ENCODE results near the gene CST6.
"Not testable (repeated sequence)": the region's sequence is repeated elsewhere in the genome, so short reads cannot be mapped to it uniquely, and the experiment has no call there.

The CST6 gene

GRCh38 chr11:66016793-66017177, 5.0 kb downstream of the CST6 start:
- no peak for DNase-seq
- Mint-ChIP-seq H3K27ac (no peak overlapping the region), H3K36me3 (ENCODE audit: low read depth) (no peaks in the 10 kb centered on the region), H3K4me1 (peaks cover 17% of the 10 kb centered on the region), H3K27me3 (peaks cover 8% of the 10 kb centered on the region), H3K9me3 (no peaks in the 10 kb centered on the region), H3K4me3 (no peak overlapping the region)
- no peak for ATAC-seq

GRCh38 chr11:66017321-66017720, 5.5 kb downstream of the CST6 start:
- H3K36me3 Mint-ChIP-seq (ENCODE audit: low read depth) = no peaks in the 10 kb centered on the region
- ATAC-seq (no peak), DNase-seq (no peak)
- no peak overlapping the region for H3K4me3 Mint-ChIP-seq
- no peak overlapping the region for H3K27ac Mint-ChIP-seq
- H3K4me1 Mint-ChIP-seq = peaks cover 21% of the 10 kb centered on the region
- no peaks in the 10 kb centered on the region for H3K9me3 Mint-ChIP-seq
- H3K27me3 Mint-ChIP-seq = peaks cover 8% of the 10 kb centered on the region

- H3K27ac Mint-ChIP-seq = no peak overlapping the region
- ATAC-seq (no peak), DNase-seq (no peak)
- no peak overlapping the region for H3K4me3 Mint-ChIP-seq
- H3K9me3 Mint-ChIP-seq = no peaks in the 10 kb centered on the region
- peaks cover 7% of the 10 kb centered on the region for H3K27me3 Mint-ChIP-seq
- no peaks in the 10 kb centered on the region for H3K36me3 Mint-ChIP-seq (ENCODE audit: low read depth)
- peaks cover 21% of the 10 kb centered on the region for H3K4me1 Mint-ChIP-seq
These were observed 8.4 kb downstream of the CST6 start for GRCh38 chr11:66020212-66020611.

- Mint-ChIP-seq H3K9me3 (no peaks in the 10 kb centered on the region), H3K4me1 (peaks cover 21% of the 10 kb centered on the region), H3K4me3 (no peak overlapping the region), H3K36me3 (ENCODE audit: low read depth) (no peaks in the 10 kb centered on the region), H3K27me3 (peaks cover 7% of the 10 kb centered on the region), H3K27ac (no peak overlapping the region)
- peak; percentile 30 for ATAC-seq
- peak; percentile 29 for DNase-seq
These were observed 9.0 kb downstream of the CST6 start for GRCh38 chr11:66020618-66021357.

GRCh38 chr11:66022401-66023185, 10.8 kb downstream of the CST6 start:
- Mint-ChIP-seq H3K27ac (no peak overlapping the region), H3K4me3 (no peak overlapping the region)
- ATAC-seq = peak; percentile 84

GRCh38 chr11:66023186-66023440, 11.3 kb downstream of the CST6 start:
- not testable (repeated sequence) for H3K36me3 Mint-ChIP-seq (ENCODE audit: low read depth); H3K27me3 Mint-ChIP-seq; H3K27ac Mint-ChIP-seq; ATAC-seq; H3K4me3 Mint-ChIP-seq; DNase-seq; H3K9me3 Mint-ChIP-seq
- H3K4me1 Mint-ChIP-seq = peaks cover 14% of the 10 kb centered on the region

More at GRCh38 chr11:66022401-66023185, 10.8 kb downstream of the CST6 start:
- H3K4me1 Mint-ChIP-seq = peaks cover 16% of the 10 kb centered on the region
- peaks cover 7% of the 10 kb centered on the region for H3K27me3 Mint-ChIP-seq
- H3K36me3 Mint-ChIP-seq (ENCODE audit: low read depth) = no peaks in the 10 kb centered on the region
- no peaks in the 10 kb centered on the region for H3K9me3 Mint-ChIP-seq
- DNase-seq = peak; percentile 92

GRCh38 chr11:66026017-66026529, 14.3 kb downstream of the CST6 start, which contains the start of gene CATSPER1:
TSS of gene CATSPER1 (minus strand) at chr11:66026479. CDS start at chr11:66026379, 100 bp downstream.
- H3K27me3 Mint-ChIP-seq = peaks cover 7% of the 10 kb centered on the region
- H3K4me3 Mint-ChIP-seq = no peak within 1 kb of the TSS
- ATAC-seq (no peak), DNase-seq (no peak)
- peaks cover 10% of the 10 kb centered on the region for H3K4me1 Mint-ChIP-seq
- no peaks in the 10 kb centered on the region for H3K9me3 Mint-ChIP-seq
- H3K36me3 Mint-ChIP-seq (ENCODE audit: low read depth) = no peaks in the 10 kb centered on the region
- H3K27ac Mint-ChIP-seq = no peak within 1 kb of the TSS

- Mint-ChIP-seq H3K4me1 (no peaks in the 10 kb centered on the region), H3K36me3 (ENCODE audit: low read depth) (no peaks in the 10 kb centered on the region), H3K27ac (no peak overlapping the region), H3K27me3 (peaks cover 2% of the 10 kb centered on the region), H3K9me3 (no peaks in the 10 kb centered on the region), H3K4me3 (no peak overlapping the region)
- no peak for ATAC-seq
- no peak for DNase-seq
These were observed 21.3 kb downstream of the CST6 start for GRCh38 chr11:66032957-66033735.

GRCh38 chr11:66035653-66036333, 24.0 kb downstream of the CST6 start:
- no peak overlapping the region for H3K27ac Mint-ChIP-seq
- peaks cover 4% of the 10 kb centered on the region for H3K27me3 Mint-ChIP-seq
- no peaks in the 10 kb centered on the region for H3K4me1 Mint-ChIP-seq
- no peaks in the 10 kb centered on the region for H3K9me3 Mint-ChIP-seq
- no peak overlapping the region for H3K4me3 Mint-ChIP-seq
- DNase-seq = no peak
- no peaks in the 10 kb centered on the region for H3K36me3 Mint-ChIP-seq (ENCODE audit: low read depth)
- no peak for ATAC-seq

GRCh38 chr11:66036334-66036710, 24.5 kb downstream of the CST6 start:
- H3K27ac Mint-ChIP-seq = no peak overlapping the region
- H3K9me3 Mint-ChIP-seq = no peaks in the 10 kb centered on the region
- no peak overlapping the region for H3K4me3 Mint-ChIP-seq
- ATAC-seq = no peak
- no peaks in the 10 kb centered on the region for H3K4me1 Mint-ChIP-seq
- DNase-seq = no peak
- H3K36me3 Mint-ChIP-seq (ENCODE audit: low read depth) = no peaks in the 10 kb centered on the region
- peaks cover 4% of the 10 kb centered on the region for H3K27me3 Mint-ChIP-seq

GRCh38 chr11:66037327-66037726, 25.5 kb downstream of the CST6 start:
- H3K4me1 Mint-ChIP-seq = no peaks in the 10 kb centered on the region
- no peaks in the 10 kb centered on the region for H3K9me3 Mint-ChIP-seq
- ATAC-seq = no peak
- no peak overlapping the region for H3K4me3 Mint-ChIP-seq
- peaks cover 4% of the 10 kb centered on the region for H3K27me3 Mint-ChIP-seq
- no peaks in the 10 kb centered on the region for H3K36me3 Mint-ChIP-seq (ENCODE audit: low read depth)
- no peak for DNase-seq
- no peak overlapping the region for H3K27ac Mint-ChIP-seq

GRCh38 chr11:66039765-66040164, 28.0 kb downstream of the CST6 start:
- Mint-ChIP-seq H3K36me3 (ENCODE audit: low read depth) (no peaks in the 10 kb centered on the region), H3K4me1 (peaks cover 5% of the 10 kb centered on the region), H3K27ac (no peak overlapping the region), H3K27me3 (peaks cover 4% of the 10 kb centered on the region), H3K4me3 (no peak overlapping the region), H3K9me3 (no peaks in the 10 kb centered on the region)
- DNase-seq (no peak), ATAC-seq (no peak)

GRCh38 chr11:66042227-66042995, 30.6 kb downstream of the CST6 start:
- ATAC-seq (no peak), DNase-seq (no peak)
- no peaks in the 10 kb centered on the region for H3K9me3 Mint-ChIP-seq
- no peak overlapping the region for H3K4me3 Mint-ChIP-seq
- H3K36me3 Mint-ChIP-seq (ENCODE audit: low read depth) = no peaks in the 10 kb centered on the region
- H3K27me3 Mint-ChIP-seq = peaks cover 1% of the 10 kb centered on the region
- no peak overlapping the region for H3K27ac Mint-ChIP-seq
- peaks cover 13% of the 10 kb centered on the region for H3K4me1 Mint-ChIP-seq
